Neural crest cell (in vitro differentiated cells): ENCODE results near the gene MICAL3. TPM values are rescaled to one million over a fixed set of nuclear protein-coding genes. Genes with fewer than 3 reads are reported as not detected.

Source experiments
- DNase-seq: peaks from one replicate; pipeline ENCODE4 v3.0.0; 2021; ENCODE audit warnings: low read depth, mixed read lengths, low spot score
- H3K27ac Mint-ChIP-seq: one replicate; pipeline ENCODE4 v1.8.0; 2021; ENCODE audit warnings: mild to moderate bottlenecking, mixed read lengths; ENCODE audit not compliant: unreplicated experiment
- H3K27me3 Mint-ChIP-seq: 2 replicates; pipeline ENCODE4 v1.8.0; 2021; ENCODE audit warnings: low read depth, mild to moderate bottlenecking, mixed read lengths
- H3K36me3 Mint-ChIP-seq: 2 replicates; pipeline ENCODE4 v1.8.0; 2021; ENCODE audit warnings: low read depth, mild to moderate bottlenecking, mixed read lengths
- H3K4me1 Mint-ChIP-seq: 2 replicates; pipeline ENCODE4 v1.8.0; 2021; ENCODE audit warnings: mixed read lengths
- H3K4me3 Mint-ChIP-seq: one replicate; pipeline ENCODE4 v1.8.0; 2021; ENCODE audit warnings: mild to moderate bottlenecking, mixed read lengths
- H3K9me3 Mint-ChIP-seq: 2 replicates; pipeline ENCODE4 v1.8.0; 2021; ENCODE audit warnings: mixed read lengths
- total RNA-seq: library from RNA; stranded (reverse); gene quantifications from 2 replicates; pipeline ENCODE4 v1.2.1, GENCODE V29; 2021
- TF ChIP-seq, protein P1 (sequence below): fragments of 200-600 bp; sonication (generic); conservative IDR thresholded peaks from 2 replicates; pipeline ENCODE4 v1.5.0; 2021; ENCODE audit warnings: antibody characterized with exemption, mild to moderate bottlenecking

The MICAL3 gene
- total RNA-seq, 1 donor from 2014 or later = 84.5 TPM

DNA sequence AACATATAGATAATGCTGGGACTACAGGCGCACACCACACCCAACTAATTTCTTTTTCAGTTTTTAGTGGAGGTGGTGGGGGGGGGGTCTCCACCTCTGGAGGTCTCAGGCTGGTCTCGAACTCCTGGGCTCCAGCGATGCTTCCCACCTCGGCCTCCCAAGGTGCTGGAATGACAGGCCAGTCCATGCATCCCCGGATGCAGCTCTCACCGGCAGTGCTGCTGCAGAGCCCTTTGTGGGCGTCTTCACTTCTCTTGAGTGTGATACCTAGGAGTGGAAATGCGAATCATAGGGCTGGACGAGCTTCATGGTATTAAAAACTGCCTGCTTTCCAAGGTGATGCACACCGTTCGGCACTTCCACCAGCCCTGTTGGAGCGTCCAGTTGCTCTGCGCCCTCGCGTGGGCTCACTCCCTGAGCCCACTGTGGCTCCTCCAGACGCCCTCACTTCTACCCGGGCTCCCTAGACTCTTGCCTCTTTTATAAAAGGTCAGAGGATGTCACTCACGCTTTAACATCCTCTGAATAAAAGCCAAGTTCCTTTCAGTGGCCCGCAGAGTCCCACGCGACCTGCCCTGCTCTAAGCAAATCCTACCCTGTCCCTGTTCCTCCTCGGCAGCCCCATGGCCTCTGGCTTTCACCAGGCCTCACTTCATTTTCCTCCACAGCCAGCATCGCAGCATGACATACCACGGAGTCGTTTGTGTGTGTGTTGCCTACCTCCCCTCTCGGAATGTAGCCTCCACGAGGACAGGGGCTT lies 249.3 kb downstream of the MICAL3 start:
- Mint-ChIP-seq H3K27me3 (peaks cover 3% of the 10 kb centered on the region), H3K9me3 (no peaks in the 10 kb centered on the region), H3K4me1 (peaks cover 48% of the 10 kb centered on the region), H3K27ac (peak overlapping the region; percentile 29), H3K36me3 (no peaks in the 10 kb centered on the region), H3K4me3 (peak overlapping the region; percentile 67)
- TF ChIP-seq, protein P1, sequence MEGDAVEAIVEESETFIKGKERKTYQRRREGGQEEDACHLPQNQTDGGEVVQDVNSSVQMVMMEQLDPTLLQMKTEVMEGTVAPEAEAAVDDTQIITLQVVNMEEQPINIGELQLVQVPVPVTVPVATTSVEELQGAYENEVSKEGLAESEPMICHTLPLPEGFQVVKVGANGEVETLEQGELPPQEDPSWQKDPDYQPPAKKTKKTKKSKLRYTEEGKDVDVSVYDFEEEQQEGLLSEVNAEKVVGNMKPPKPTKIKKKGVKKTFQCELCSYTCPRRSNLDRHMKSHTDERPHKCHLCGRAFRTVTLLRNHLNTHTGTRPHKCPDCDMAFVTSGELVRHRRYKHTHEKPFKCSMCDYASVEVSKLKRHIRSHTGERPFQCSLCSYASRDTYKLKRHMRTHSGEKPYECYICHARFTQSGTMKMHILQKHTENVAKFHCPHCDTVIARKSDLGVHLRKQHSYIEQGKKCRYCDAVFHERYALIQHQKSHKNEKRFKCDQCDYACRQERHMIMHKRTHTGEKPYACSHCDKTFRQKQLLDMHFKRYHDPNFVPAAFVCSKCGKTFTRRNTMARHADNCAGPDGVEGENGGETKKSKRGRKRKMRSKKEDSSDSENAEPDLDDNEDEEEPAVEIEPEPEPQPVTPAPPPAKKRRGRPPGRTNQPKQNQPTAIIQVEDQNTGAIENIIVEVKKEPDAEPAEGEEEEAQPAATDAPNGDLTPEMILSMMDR = no peak
- no peak for DNase-seq

DNA sequence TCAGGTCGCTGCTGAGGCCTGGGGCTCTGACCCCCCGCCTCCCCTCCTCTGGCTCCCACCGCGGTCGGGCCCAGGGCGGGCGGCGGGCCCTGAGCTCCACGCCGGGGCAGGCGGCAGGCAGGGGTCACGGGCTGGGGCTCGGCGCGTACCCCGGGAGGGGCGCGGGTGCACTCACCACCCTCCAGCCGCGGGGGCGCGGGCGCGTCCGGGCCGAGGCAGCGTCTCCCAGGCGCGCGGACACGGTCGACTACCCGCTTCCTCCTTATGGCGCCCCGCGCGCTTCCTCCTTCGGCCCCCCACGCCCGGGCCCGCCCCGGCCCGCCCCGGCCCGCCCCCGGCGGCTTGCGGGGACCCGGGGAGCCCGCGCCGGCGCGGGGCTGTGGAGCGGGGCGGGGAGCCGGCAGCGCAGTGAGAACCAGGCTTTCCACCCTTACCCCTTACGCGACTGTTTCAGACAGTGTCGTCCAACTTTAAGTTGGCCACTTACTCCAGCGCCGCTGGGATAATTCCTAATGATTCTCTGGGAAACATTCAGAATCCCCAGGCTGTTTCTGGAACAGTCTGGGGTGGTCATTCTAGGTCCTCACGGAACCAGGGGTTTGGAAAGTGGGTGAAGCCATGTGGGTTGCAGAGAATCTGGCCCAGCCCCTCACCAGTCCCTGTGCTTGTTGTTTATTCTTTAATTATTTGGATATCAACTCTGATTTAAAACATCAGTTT lies 250.0 kb downstream of the MICAL3 start, which contains the start of gene BID:
Gene BID (minus strand): TSS at position 264 of the 720 bp plus-strand sequence. CDS start 24,353 bp downstream, outside the sequence.
- Mint-ChIP-seq H3K4me1 (peaks cover 42% of the 10 kb centered on the region), H3K36me3 (no peaks in the 10 kb centered on the region), H3K27ac (peak within 1 kb of the TSS; percentile 43), H3K9me3 (no peaks in the 10 kb centered on the region), H3K27me3 (peaks cover 3% of the 10 kb centered on the region), H3K4me3 (peak within 1 kb of the TSS; percentile 91)
- TF ChIP-seq, protein P1 = no peak
- peak; percentile 24 for DNase-seq

DNA sequence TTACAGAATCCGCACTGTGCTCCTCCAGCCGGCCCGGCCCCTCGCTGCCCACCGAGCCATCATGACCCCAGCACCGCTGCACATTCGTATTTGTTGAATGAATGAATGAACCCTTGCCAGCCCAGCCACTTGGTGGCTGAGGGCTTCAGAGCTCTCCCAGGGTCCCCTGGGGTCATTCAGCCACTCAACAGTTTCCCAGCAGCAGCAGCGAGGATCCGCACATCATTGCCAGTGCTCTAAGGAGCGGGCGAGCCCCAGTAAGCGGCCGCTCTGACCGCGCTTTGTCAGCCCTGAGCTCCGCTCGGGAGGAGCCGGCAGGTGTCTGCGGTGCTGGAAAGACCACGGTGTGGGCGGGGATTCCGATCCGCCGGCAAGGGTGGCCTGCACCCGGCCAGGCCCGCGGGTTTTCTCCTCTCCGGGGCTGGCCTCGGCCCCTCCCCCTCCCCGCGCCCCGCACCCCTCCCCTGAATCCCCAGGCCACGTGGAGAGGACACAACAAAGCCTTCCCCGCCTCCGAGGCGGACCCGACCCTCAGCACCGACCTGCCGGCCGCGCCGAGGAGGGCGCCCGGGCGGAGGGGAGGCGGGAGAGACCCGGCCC lies 250.7 kb downstream of the MICAL3 start:
- H3K36me3 Mint-ChIP-seq = no peaks in the 10 kb centered on the region
- H3K4me3 Mint-ChIP-seq = peak overlapping the region; percentile 91
- H3K4me1 Mint-ChIP-seq = peaks cover 36% of the 10 kb centered on the region
- H3K27me3 Mint-ChIP-seq = peaks cover 3% of the 10 kb centered on the region
- TF ChIP-seq, protein P1 = no peak
- H3K9me3 Mint-ChIP-seq = no peaks in the 10 kb centered on the region
- peak overlapping the region; percentile 43 for H3K27ac Mint-ChIP-seq
- DNase-seq = peak; percentile 54

DNA sequence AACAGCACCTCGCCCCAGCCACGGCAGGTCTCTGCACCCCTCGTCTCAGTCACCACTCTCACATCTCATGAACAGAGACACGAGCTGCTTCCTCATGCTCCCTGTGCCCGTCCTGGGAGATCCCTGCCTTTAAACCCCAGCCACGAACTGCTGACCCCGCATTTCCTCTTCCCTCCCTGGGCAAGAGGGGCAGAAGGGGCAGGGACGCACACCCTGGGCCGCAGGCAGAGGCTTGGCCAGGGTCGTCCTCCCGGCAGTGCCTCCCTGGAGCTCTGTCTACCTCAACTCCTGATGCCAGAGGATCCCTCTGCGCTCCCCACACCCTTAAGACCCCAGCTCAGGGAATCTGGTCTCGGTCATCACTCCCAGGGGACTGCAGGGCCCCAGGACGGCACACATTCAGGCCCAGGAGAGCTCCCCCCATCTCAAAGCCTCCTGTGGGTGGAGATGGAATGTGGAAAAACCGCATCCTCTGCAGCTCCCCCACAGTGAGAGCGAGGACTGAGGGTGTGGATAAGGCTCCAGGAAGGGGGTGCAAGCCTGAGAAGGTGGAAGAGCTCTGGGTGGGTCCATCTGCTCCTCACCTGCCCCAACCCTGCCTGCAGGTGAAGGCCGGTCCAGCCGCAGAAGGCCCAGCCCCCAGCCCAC lies 251.3 kb downstream of the MICAL3 start:
- H3K27me3 Mint-ChIP-seq = peaks cover 3% of the 10 kb centered on the region
- H3K27ac Mint-ChIP-seq = peak overlapping the region; percentile 78
- H3K4me3 Mint-ChIP-seq = peak overlapping the region; percentile 91
- TF ChIP-seq, protein P1 = no peak
- peaks cover 36% of the 10 kb centered on the region for H3K4me1 Mint-ChIP-seq
- DNase-seq = no peak
- H3K36me3 Mint-ChIP-seq = no peaks in the 10 kb centered on the region
- H3K9me3 Mint-ChIP-seq = no peaks in the 10 kb centered on the region

DNA sequence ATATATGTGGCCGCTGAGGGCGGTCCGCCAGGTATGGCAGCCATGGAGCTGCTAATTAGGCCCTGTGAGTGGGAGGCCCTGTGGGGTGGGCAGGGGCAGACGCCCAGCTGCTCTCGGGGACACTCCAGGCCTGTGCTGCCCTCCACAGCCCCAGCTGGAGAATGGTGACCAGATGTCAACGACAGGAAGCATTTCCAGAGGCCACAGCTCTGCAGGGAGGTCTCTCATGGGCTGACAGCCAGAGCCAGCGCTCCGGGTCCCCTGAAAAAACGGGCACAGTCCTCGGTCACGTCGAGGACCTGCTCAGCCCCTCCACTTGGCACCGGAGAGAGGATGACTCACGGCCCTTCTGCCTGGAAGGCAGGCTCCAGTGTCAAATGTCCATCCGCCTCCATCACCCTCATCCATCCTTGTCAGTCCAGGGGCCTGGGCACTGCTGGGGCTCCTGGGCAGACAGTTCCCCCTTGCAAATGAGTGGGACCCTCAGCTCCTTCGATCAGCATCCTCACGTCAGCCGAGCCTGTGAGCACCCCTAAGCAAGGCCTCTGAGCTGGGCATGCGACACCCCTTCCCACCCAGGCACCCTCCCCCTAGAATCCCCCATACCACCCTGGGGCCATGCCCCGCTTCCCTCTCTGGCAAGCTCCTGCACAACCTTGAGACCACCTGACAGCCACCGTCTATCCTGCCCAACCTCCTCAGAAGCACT lies 252.0 kb downstream of the MICAL3 start:
- H3K4me1 Mint-ChIP-seq = peaks cover 31% of the 10 kb centered on the region
- H3K9me3 Mint-ChIP-seq = no peaks in the 10 kb centered on the region
- H3K27me3 Mint-ChIP-seq = peaks cover 3% of the 10 kb centered on the region
- no peaks in the 10 kb centered on the region for H3K36me3 Mint-ChIP-seq
- peak overlapping the region; percentile 91 for H3K4me3 Mint-ChIP-seq
- H3K27ac Mint-ChIP-seq = no peak overlapping the region
- DNase-seq = no peak
- TF ChIP-seq, protein P1 = no peak
